Tibial artery (tissue), 4 donors: ENCODE measurements around the gene RAD23B.

Source experiments
- DNase-seq, 2 donors: peaks; one replicate each; pipeline ENCODE4 v3.0.0-alpha.2; 2019
- H3K27ac ChIP-seq, 2 donors: fragments of 200-600 bp; sonication (generic) in 1 of 2; 1 replicate in 1 of 2; 2 replicates in 1 of 2; pipeline ENCODE4 v1.5.1; 2018 to 2019; ENCODE audit warnings: mild to moderate bottlenecking in 1 of 2
- H3K27me3 ChIP-seq, 2 donors: fragments of 200-600 bp; sonication (generic) in 1 of 2; one replicate each; pipeline versions ENCODE4 v1.5.1 to v1.6.0; 2016 to 2019
- H3K36me3 ChIP-seq, 3 donors: fragments of 200-600 bp; sonication (generic) in 2 of 3; one replicate each; pipeline ENCODE4 v1.5.1; 2016 to 2019; ENCODE audit warnings: mild to moderate bottlenecking in 2 of 3
- H3K4me1 ChIP-seq, 4 donors: fragments of 200-600 bp; sonication (generic) in 2 of 4; 1 replicate in 3 of 4; 2 replicates in 1 of 4; pipeline ENCODE4 v1.5.1; 2016 to 2019
- H3K4me3 ChIP-seq, 2 donors: fragments of 200-600 bp; sonication (generic) in 1 of 2; 1 replicate in 1 of 2; 2 replicates in 1 of 2; pipeline ENCODE4 v1.5.1; 2018 to 2019; ENCODE audit warnings: mild to moderate bottlenecking in 2 of 2
- H3K9me3 ChIP-seq, 3 donors: fragments of 200-600 bp; sonication (generic) in 1 of 3; one replicate each; pipeline ENCODE4 v1.5.1; 2016 to 2019
- CTCF ChIP-seq, 2 experiments: fragments of 200-600 bp in 1 of 2; fragments of 450-650 bp in 1 of 2; IDR thresholded peaks; one replicate each; pipeline ENCODE4 v1.5.1; 2017 to 2019; ENCODE audit warnings: antibody characterized with exemption in 2 of 2, mild to moderate bottlenecking in 1 of 2, moderate library complexity in 1 of 2
- intact Hi-C: fragments of 100-400 bp; cut with DNase I; formaldehyde crosslinking; loops from one replicate; pipeline ENCODE4 v1.15.0; 2023; ENCODE audit warnings: low total_unique reads

RAD23B gene

DNA sequence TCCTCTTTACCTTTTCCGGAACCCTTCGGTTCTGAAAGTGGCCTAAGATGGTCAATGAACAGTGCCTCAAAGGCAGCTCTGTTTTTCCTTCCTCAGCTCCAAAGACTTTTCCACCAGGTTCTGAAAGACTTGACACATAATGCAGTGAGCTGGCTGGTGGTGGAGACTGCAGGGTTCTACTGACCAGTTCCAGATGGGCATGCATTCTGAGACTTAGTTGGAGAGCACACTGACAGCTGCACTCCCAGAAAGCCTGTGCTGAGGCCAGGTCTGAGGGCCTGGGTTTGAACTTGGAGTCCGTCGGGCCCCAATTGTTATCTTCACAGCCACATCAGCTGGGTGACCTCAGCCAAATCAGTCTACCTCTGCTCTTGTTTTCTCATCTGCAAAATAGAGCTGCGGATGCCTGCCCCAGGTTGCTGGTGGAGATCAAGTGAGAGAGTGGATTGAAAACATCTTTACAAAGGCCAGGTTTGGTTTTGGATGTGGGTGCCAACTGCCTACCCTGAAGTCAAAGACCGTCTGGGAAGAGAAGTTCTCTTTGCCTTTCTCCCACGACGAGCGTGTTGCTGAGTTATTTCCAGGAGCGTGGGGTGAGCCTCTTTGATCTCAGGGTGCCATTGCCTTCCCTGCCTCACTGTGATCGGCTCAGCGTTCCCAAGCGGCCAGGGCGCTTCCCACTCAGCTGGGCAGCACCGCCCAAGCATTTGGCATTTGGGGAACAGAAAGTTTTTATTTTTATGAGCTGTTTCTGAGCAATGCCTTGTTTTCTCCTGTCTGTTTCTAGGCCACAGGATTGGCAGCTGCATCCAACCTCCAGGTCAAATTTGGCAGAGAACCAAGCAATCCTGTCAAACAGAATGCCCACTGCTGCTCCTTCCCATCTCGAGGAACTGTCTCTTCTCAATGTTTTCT is 54.9 kb downstream of the RAD23B start:
- Histone ChIP-seq H3K27ac (peak overlapping the region in 1 of 2 donors; percentile 31), H3K27me3 (no peaks in the 10 kb centered on the region), H3K4me1 (peaks cover 0 to 22% (median 6%) of the 10 kb centered on the region in 4 donors), H3K4me3 (no peak overlapping the region), H3K36me3 (peaks cover 0 to 24% (median 23%) of the 10 kb centered on the region in 3 donors), H3K9me3 (no peaks in the 10 kb centered on the region)
- no peak for DNase-seq
- no peak for TF ChIP-seq CTCF (IDR thresholded peaks at IDR 0.05)
- intact Hi-C loops: no loop called here

GRCh38 chr9:107338911-107339659 is 56.0 kb downstream of the RAD23B start:
- H3K36me3 ChIP-seq: peaks cover 0 to 13% (median 11%) of the 10 kb centered on the region in 3 donors
- H3K4me1 ChIP-seq: peaks cover 0 to 22% (median 6%) of the 10 kb centered on the region in 4 donors
- no peaks in the 10 kb centered on the region for H3K9me3 ChIP-seq
- no peak overlapping the region for H3K27ac ChIP-seq
- intact Hi-C loops: no loop called here
- no peak for DNase-seq
- no peak overlapping the region for H3K4me3 ChIP-seq
- no peaks in the 10 kb centered on the region for H3K27me3 ChIP-seq
- TF ChIP-seq CTCF (IDR thresholded peaks at IDR 0.05): no peak

GRCh38 chr9:107340920-107341632 is 58.0 kb downstream of the RAD23B start:
- Histone ChIP-seq H3K27ac (no peak overlapping the region), H3K27me3 (no peaks in the 10 kb centered on the region), H3K4me1 (peaks cover 0 to 22% (median 6%) of the 10 kb centered on the region in 4 donors), H3K36me3 (no peaks in the 10 kb centered on the region), H3K9me3 (no peaks in the 10 kb centered on the region), H3K4me3 (no peak overlapping the region)
- peak; percentile 63 to 78 for TF ChIP-seq CTCF (IDR thresholded peaks at IDR 0.05)
- DNase-seq: peak; percentile 72 to 78
- intact Hi-C loops: no loop called here

- intact Hi-C loops: no loop called here
- no peak overlapping the region for H3K4me3 ChIP-seq
- no peak for DNase-seq
Observed at GRCh38 chr9:107342476-107343161, 59.5 kb downstream of the RAD23B start.

More at GRCh38 chr9:107342476-107343161, 59.5 kb downstream of the RAD23B start:
- Histone ChIP-seq H3K9me3 (no peaks in the 10 kb centered on the region), H3K4me1 (peaks cover 0 to 12% (median under 1%) of the 10 kb centered on the region in 4 donors), H3K27ac (no peak overlapping the region), H3K27me3 (no peaks in the 10 kb centered on the region), H3K36me3 (no peaks in the 10 kb centered on the region)
- no peak for TF ChIP-seq CTCF (IDR thresholded peaks at IDR 0.05)
